ENCODE results near the gene TULP1.

Gene TULP1

GRCh38 chr6:35481226-35481625, 31.5 kb downstream of the TULP1 start:
- no peak for DNase-seq

GRCh38 chr6:35480176-35480575, 32.5 kb downstream of the TULP1 start:
- no peak for DNase-seq

GRCh38 chr6:35478259-35478658, 34.4 kb downstream of the TULP1 start:
- no peak for DNase-seq

- DNase-seq: no peak
Measured at GRCh38 chr6:35477551-35478179, 35.0 kb downstream of the TULP1 start.

GRCh38 chr6:35477028-35477427, 35.7 kb downstream of the TULP1 start:
- DNase-seq: no peak

- no peak for DNase-seq
Measured at GRCh38 chr6:35476004-35476403, 36.7 kb downstream of the TULP1 start.

GRCh38 chr6:35475573-35475972, 37.1 kb downstream of the TULP1 start:
- DNase-seq: no peak

- no peak for DNase-seq
Measured at GRCh38 chr6:35474942-35475570, 37.6 kb downstream of the TULP1 start.

GRCh38 chr6:35474131-35474941, 38.4 kb downstream of the TULP1 start:
- DNase-seq: no peak

GRCh38 chr6:35473850-35474130, 38.9 kb downstream of the TULP1 start:
- no peak for DNase-seq

- DNase-seq: no peak
Measured at GRCh38 chr6:35473075-35473849, 39.4 kb downstream of the TULP1 start.

- DNase-seq: no peak
Measured at GRCh38 chr6:35471836-35472345, 40.8 kb downstream of the TULP1 start.

GRCh38 chr6:35470663-35471120, 42.0 kb downstream of the TULP1 start:
- no peak for DNase-seq

GRCh38 chr6:35469751-35470662, 42.7 kb downstream of the TULP1 start:
- DNase-seq: no peak

- DNase-seq: no peak
Measured at GRCh38 chr6:35468980-35469750, 43.5 kb downstream of the TULP1 start.

GRCh38 chr6:35468181-35468979, 44.3 kb downstream of the TULP1 start, which contains the start of gene RPL10A:
Gene RPL10A (plus strand): TSS chr6:35468401. CDS start chr6:35468435, 34 bp downstream.
- DNase-seq: peak; percentile 90 to 91

GRCh38 chr6:35465646-35466045, 47.0 kb downstream of the TULP1 start:
- DNase-seq: no peak

- no peak for DNase-seq
Measured at GRCh38 chr6:35463292-35463691, 49.4 kb downstream of the TULP1 start.

- no peak for DNase-seq
Measured at GRCh38 chr6:35461270-35461669, 51.4 kb downstream of the TULP1 start.

- no peak for DNase-seq
Measured at GRCh38 chr6:35457907-35458306, 54.8 kb downstream of the TULP1 start.

Data from SHP77 (cell line).